Stimulated activated CD8-positive, alpha-beta memory T cell treated with anti-CD3 and anti-CD28 coated beads, Interleukin-15, amount 100 ng/mL, for 4 hours (primary cell): ENCODE data around the gene EFNA5.

Source experiments
- DNase-seq, 2 donors: peaks; one replicate each; pipeline ENCODE4 v3.0.0-alpha.2; 2020; ENCODE audit warnings: low read depth in 2 of 2

The EFNA5 gene

GRCh38 chr5:107603349-107603748 lies 67.4 kb downstream of the EFNA5 start:
- DNase-seq, result no peak

GRCh38 chr5:107602896-107603295 lies 67.8 kb downstream of the EFNA5 start:
- no peak for DNase-seq

- no peak for DNase-seq
These were observed 69.7 kb downstream of the EFNA5 start for GRCh38 chr5:107601076-107601475.

- DNase-seq, result no peak
These were observed 71.8 kb downstream of the EFNA5 start for GRCh38 chr5:107598958-107599357.

GRCh38 chr5:107597803-107598202 lies 72.9 kb downstream of the EFNA5 start:
- no peak for DNase-seq

GRCh38 chr5:107597247-107597646 lies 73.5 kb downstream of the EFNA5 start:
- no peak for DNase-seq

GRCh38 chr5:107594253-107595045 lies 76.3 kb downstream of the EFNA5 start:
- no peak for DNase-seq

GRCh38 chr5:107593009-107593408 lies 77.7 kb downstream of the EFNA5 start:
- no peak for DNase-seq

GRCh38 chr5:107592515-107592914 lies 78.2 kb downstream of the EFNA5 start:
- no peak for DNase-seq

GRCh38 chr5:107590686-107591085 lies 80.1 kb downstream of the EFNA5 start:
- DNase-seq, result no peak

GRCh38 chr5:107589520-107590193 lies 81.1 kb downstream of the EFNA5 start:
- DNase-seq, result no peak

GRCh38 chr5:107582625-107583024 lies 88.1 kb downstream of the EFNA5 start:
- no peak for DNase-seq

GRCh38 chr5:107580889-107581820 lies 89.6 kb downstream of the EFNA5 start:
- no peak for DNase-seq

GRCh38 chr5:107578051-107578635 lies 92.6 kb downstream of the EFNA5 start:
- DNase-seq, result no peak

- DNase-seq, result no peak
These were observed 93.3 kb downstream of the EFNA5 start for GRCh38 chr5:107577394-107577950.

- DNase-seq, result no peak
These were observed 93.9 kb downstream of the EFNA5 start for GRCh38 chr5:107576736-107577393.

GRCh38 chr5:107576155-107576554 lies 94.6 kb downstream of the EFNA5 start:
- DNase-seq, result no peak

- DNase-seq, result no peak
These were observed 96.5 kb downstream of the EFNA5 start for GRCh38 chr5:107574287-107574686.

GRCh38 chr5:107572715-107573368 lies 97.9 kb downstream of the EFNA5 start:
- DNase-seq, result no peak
